ENCODE data around the gene CFAP251. TPM values are rescaled to one million over a fixed set of nuclear protein-coding genes. Genes with fewer than 3 reads are reported as not detected.

CFAP251 gene
- total RNA-seq, 1 experiment from 2014 or later, result 2.6 TPM

DNA sequence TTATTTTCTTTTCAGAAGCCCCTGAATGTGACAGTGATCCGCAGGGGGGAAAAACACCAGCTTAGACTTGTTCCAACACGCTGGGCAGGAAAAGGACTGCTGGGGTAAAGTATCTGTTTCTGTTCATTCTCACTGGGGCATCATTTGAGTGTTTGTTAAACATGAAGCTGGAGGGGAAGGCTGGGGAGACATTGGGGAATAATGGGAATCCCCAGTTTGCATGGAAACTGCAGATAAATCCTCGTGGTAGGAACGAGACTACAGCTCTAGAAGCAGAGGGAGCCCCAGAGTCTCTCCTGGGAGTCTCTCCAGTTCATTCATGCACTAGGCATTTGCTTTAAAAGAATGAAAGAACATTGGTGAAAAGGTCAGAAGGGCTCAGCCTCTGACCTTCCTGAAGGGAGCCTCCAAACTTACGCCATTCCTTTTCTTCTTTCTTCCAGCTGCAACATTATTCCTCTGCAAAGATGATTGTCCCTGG is 2.5 kb upstream of the CFAP251 start:
- Histone ChIP-seq H3K36me3 (ENCODE audit: control insufficient read depth in 1 of 2, insufficient read depth in 2 of 2, low read length in 2 of 2) (peaks cover 15 to 23% of the 10 kb centered on the region in 2 experiments; a peak in 3 of 4 replicates), H3K79me2 (ENCODE audit: insufficient read depth, low read length) (no peaks in the 10 kb centered on the region), H3K4me2 (ENCODE audit: low read length) (no peak overlapping the region), H3K9me2 (ENCODE audit: insufficient read depth) (no peaks in the 10 kb centered on the region), H3K4me1 (ENCODE audit: control insufficient read depth in 1 of 2, insufficient read depth in 2 of 2, low read length in 2 of 2) (peaks cover 7 to 16% of the 10 kb centered on the region in 2 experiments; a peak in 3 of 4 replicates), H3K9me3 (ENCODE audit: control insufficient read depth in 1 of 2, insufficient read depth in 1 of 2, low read depth in 1 of 2, low read length in 2 of 2) (no peaks in the 10 kb centered on the region), H3K9ac (ENCODE audit: low read length) (no peak overlapping the region), H3K27me3 (ENCODE audit: insufficient read depth, low read length) (no peaks in the 10 kb centered on the region), H4K20me1 (ENCODE audit: insufficient read depth) (no peaks in the 10 kb centered on the region), H3K4me3 (replicated peaks in 1 of 2; ENCODE audit: low read depth in 1 of 2, low read length in 2 of 2) (no peak overlapping the region), H2AFZ (ENCODE audit: low read depth, low read length, poor library complexity, severe bottlenecking) (no peak overlapping the region), H3K27ac (ENCODE audit: low read depth, low read length) (no peak overlapping the region)
- DNase-seq (ENCODE audit: low read depth, low spot score) (no peak), ATAC-seq (no peak)
- TF ChIP-seq, protein P1, sequence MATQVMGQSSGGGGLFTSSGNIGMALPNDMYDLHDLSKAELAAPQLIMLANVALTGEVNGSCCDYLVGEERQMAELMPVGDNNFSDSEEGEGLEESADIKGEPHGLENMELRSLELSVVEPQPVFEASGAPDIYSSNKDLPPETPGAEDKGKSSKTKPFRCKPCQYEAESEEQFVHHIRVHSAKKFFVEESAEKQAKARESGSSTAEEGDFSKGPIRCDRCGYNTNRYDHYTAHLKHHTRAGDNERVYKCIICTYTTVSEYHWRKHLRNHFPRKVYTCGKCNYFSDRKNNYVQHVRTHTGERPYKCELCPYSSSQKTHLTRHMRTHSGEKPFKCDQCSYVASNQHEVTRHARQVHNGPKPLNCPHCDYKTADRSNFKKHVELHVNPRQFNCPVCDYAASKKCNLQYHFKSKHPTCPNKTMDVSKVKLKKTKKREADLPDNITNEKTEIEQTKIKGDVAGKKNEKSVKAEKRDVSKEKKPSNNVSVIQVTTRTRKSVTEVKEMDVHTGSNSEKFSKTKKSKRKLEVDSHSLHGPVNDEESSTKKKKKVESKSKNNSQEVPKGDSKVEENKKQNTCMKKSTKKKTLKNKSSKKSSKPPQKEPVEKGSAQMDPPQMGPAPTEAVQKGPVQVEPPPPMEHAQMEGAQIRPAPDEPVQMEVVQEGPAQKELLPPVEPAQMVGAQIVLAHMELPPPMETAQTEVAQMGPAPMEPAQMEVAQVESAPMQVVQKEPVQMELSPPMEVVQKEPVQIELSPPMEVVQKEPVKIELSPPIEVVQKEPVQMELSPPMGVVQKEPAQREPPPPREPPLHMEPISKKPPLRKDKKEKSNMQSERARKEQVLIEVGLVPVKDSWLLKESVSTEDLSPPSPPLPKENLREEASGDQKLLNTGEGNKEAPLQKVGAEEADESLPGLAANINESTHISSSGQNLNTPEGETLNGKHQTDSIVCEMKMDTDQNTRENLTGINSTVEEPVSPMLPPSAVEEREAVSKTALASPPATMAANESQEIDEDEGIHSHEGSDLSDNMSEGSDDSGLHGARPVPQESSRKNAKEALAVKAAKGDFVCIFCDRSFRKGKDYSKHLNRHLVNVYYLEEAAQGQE (IDR thresholded peaks at IDR 0.05; ENCODE audit: low read depth), result no peak
- no peak for TF ChIP-seq EZH2phosphoT487 (IDR thresholded peaks at IDR 0.05; ENCODE audit: borderline replicate concordance)
- TF ChIP-seq, protein P2, sequence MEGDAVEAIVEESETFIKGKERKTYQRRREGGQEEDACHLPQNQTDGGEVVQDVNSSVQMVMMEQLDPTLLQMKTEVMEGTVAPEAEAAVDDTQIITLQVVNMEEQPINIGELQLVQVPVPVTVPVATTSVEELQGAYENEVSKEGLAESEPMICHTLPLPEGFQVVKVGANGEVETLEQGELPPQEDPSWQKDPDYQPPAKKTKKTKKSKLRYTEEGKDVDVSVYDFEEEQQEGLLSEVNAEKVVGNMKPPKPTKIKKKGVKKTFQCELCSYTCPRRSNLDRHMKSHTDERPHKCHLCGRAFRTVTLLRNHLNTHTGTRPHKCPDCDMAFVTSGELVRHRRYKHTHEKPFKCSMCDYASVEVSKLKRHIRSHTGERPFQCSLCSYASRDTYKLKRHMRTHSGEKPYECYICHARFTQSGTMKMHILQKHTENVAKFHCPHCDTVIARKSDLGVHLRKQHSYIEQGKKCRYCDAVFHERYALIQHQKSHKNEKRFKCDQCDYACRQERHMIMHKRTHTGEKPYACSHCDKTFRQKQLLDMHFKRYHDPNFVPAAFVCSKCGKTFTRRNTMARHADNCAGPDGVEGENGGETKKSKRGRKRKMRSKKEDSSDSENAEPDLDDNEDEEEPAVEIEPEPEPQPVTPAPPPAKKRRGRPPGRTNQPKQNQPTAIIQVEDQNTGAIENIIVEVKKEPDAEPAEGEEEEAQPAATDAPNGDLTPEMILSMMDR (IDR thresholded peaks at IDR 0.05 in 2 of 3, conservative IDR thresholded peaks at IDR 0.05 in 1 of 3; ENCODE audit: borderline replicate concordance in 1 of 3, insufficient read depth in 1 of 3, low read depth in 2 of 3, low read length in 2 of 3), result no peak
- TF ChIP-seq POLR2AphosphoS5 (IDR thresholded peaks at IDR 0.05; ENCODE audit: low read depth, low read length), result no peak
- TF ChIP-seq, protein P3, sequence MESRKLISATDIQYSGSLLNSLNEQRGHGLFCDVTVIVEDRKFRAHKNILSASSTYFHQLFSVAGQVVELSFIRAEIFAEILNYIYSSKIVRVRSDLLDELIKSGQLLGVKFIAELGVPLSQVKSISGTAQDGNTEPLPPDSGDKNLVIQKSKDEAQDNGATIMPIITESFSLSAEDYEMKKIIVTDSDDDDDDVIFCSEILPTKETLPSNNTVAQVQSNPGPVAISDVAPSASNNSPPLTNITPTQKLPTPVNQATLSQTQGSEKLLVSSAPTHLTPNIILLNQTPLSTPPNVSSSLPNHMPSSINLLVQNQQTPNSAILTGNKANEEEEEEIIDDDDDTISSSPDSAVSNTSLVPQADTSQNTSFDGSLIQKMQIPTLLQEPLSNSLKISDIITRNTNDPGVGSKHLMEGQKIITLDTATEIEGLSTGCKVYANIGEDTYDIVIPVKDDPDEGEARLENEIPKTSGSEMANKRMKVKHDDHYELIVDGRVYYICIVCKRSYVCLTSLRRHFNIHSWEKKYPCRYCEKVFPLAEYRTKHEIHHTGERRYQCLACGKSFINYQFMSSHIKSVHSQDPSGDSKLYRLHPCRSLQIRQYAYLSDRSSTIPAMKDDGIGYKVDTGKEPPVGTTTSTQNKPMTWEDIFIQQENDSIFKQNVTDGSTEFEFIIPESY (IDR thresholded peaks at IDR 0.05; ENCODE audit: extremely low read depth, insufficient replicate concordance, low read length), result no peak
- no peak for TF ChIP-seq TCF7L2 (IDR thresholded peaks at IDR 0.05; ENCODE audit: borderline replicate concordance, extremely low read depth, insufficient read depth, insufficient read length)
- TF ChIP-seq, protein P4, sequence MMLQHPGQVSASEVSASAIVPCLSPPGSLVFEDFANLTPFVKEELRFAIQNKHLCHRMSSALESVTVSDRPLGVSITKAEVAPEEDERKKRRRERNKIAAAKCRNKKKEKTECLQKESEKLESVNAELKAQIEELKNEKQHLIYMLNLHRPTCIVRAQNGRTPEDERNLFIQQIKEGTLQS (IDR thresholded peaks at IDR 0.05), result no peak
- TF ChIP-seq SIN3A (IDR thresholded peaks at IDR 0.05; ENCODE audit: low read depth), result no peak
- CTCF ChIA-PET, result interaction anchor here (1.3 kb wide), 1 partner anchor 122 kb away, joined by 3 read pairs; no protein-coding TSS in a partner anchor
- POLR2A ChIA-PET, result no interaction called here
- intact Hi-C loops (cut with micrococcal nuclease), result no loop called here
- RAD21 ChIA-PET (ENCODE audit: low non-redundant PET in 1 of 2, low total read pairs in 2 of 2, uncharacterized antibody in 2 of 2, unreplicated experiment in 2 of 2), result no interaction called here
- BruUV-seq (replicated peaks), result no TSS peak

Measured in HCT116 (cell line).